HG03442 (cell line): Measurements from ENCODE around the gene SEMA4D.

Experiments
- ATAC-seq: cut with Tn5 transposase; IDR thresholded peaks from one replicate; pipeline ENCODE4 v1.9.1; 2021; ENCODE audit warnings: mild to moderate bottlenecking, moderate library complexity; ENCODE audit not compliant: unreplicated experiment

SEMA4D gene

DNA sequence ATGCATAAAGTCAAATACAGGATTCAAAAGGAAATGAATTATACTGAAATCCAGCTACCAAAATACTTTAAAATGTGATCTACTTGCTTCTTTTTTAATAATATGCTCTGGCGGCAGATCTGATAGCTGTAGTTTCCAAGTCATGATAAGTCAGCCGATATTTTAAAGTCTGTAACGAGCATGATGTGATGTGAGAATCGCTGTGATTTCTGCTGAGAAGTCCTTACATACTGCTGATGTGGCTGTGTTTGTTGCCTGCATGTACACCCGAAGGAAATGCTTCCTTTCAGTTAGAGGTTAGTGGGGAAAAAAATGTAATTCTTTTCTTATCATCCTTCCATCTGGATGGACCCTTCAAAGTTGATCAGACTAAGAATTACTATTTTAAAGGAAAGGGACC lies 4.8 kb upstream of the SEMA4D start:
- ATAC-seq = no peak

DNA sequence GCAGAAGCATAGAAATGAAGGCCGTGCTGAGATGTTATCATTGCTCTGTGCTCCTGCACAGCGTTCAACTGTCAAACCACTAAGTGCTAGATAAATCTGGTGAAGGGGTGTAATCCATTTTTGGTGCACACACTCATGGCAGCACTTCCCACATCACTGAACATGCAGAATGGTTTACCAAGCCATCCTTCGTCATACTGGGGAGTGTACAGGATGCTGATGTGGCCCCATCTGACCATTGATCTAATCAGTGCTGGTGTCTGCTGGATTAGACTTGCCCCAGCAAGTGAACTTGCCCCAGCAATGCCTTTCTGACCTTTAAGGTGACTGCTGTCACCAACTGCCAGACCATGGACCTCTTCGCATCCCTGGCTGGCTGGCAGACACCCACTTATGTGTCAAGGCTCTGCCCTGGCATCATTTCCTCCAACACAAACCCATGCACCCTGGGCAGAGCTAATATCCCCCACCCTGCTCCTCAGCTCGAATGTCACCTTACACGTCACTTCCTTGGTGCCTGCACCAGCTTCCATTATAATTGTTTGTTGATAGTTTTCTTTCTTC lies 4.2 kb upstream of the SEMA4D start:
- no peak for ATAC-seq

DNA sequence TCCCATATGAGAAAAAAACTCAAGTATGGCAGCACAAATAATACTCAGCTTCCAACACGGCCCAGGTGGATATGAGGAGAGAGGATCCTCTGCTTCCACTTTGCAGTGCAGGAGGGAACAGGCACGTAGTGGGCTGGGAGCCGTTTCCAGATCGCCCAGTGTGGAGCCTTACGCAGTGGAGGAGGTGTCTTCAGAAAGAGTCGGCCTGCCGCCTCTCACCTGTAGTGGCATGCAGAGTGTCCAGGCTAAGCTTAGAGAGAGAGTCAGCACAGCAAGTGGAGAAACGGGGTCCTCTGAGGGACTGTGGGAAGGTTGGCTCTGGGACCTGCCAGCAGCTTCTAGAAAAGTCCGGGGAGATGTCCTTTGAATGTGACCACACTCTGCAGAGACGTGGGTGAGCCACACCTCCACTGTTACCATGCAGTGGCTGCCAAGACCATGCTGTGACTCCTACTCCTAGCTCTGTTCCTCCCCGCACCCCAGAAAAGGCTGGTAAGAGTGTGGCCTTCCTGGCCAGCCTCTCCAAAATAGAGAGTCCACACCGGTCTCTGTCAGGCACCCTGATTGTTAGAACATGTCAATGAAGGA lies 3.5 kb upstream of the SEMA4D start:
- ATAC-seq = no peak

DNA sequence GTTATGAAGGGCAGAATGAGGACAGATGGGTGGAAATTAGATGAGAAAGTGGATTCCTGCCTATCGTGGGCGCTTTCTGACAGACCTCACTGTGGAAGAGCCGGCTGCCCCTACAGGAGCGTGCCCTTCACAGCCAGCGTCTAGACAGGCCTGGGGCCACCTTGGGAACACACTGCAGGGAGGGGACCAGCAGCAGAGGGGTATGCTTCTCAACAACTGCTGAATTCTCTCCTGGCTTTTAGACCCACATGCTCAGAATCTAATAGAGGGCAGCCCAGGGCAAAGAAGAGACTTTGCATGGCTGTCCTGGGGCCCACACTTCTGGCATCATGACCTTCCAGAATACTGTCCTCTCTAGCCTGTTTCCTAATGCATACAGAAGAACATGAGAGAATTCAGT lies 2.1 kb upstream of the SEMA4D start:
- no peak for ATAC-seq

DNA sequence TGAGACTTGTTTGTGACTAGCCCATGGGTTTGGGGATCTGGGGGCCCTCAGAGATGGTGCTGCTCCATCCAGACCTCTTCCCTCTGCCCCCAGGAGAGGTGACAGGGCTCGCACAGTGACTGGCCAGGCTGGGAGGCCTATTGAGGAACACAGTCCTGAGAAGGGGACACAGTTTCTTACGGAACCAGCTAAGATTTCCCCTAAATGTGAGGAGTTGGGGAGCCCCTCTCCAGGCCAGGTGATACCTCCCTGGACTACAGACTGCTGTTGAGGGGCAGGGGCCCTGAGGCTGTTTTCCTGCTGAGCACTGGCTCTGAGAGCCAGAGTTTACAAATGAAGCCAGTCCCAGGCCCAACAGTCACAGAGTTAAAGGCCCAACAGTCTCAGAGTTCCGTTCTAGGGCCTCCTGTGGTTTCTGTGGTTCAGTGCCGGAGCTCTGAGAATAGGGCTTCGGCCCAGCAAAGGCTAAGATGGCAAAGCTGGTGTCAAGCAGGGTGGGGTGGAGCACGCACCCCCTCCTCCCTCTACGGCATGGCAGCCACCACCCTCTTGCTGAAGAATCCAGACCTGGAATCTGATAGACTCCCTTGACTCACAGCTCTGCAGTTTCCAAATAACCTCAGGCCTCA lies 1.1 kb upstream of the SEMA4D start:
- ATAC-seq = no peak

DNA sequence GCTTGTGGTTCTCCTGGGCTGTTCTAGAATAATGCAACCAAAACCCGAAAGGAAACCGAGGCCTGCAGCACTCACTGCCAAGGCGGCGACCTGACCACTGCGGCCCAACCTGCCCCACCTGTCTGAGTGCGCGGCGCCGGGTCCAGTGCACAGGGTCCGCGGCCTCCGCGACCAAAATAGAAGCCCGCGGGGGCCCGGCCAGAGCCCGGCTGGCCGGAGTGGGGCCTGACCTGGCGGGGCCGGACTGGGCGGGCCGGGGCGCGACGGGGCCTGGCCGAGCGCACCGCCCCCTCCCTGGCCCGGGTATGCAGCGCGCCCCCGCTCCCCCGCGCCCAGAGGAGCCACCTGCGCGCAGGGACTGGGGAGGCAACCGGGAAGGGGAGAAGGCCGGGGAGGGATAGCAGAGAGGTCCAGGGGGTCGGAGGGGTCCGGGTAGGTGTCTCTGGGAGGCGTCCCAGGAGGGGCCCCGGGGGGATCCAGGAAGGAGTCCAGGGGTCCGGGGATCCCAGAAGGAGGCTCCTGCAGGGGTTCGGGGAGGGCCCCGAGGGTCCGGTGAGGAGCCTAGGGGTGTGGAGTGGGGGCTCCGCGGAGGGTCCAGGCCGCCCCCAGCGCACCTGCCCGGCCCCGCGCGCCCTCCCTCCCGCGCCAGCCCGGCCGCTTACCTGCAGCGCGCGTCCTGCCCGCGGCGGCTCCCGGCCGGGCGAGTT lies 503 bp downstream of the SEMA4D start:
- ATAC-seq = peak; percentile 26

DNA sequence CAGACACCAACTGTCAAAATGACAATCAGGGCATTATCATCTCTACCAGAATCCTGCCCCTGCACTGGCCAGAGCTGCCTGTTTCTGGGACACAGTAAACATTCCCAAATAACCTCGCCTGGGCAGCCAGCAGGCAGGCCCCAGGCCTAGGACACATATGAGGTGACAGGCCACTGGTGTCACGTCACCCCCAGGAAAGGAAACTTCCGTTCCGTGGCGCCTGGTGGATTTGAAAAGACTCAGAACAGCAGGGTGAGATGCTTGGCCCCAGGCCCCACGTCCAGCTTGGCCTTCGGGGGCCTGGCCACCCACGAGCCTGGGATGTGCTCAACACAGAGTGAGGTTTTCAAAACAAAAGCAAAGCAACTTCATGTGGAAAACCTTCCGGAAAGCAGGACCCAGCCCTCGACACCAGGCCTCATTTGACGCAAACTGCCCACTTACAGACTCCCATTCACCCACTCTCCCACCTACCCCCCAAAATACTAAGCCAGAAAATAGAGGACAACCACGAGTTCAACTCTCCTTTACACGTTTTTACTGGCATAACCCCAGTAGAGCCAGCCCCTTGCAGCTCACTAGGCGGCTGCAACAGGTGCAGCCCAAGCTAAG lies 1.2 kb downstream of the SEMA4D start:
- no peak for ATAC-seq

DNA sequence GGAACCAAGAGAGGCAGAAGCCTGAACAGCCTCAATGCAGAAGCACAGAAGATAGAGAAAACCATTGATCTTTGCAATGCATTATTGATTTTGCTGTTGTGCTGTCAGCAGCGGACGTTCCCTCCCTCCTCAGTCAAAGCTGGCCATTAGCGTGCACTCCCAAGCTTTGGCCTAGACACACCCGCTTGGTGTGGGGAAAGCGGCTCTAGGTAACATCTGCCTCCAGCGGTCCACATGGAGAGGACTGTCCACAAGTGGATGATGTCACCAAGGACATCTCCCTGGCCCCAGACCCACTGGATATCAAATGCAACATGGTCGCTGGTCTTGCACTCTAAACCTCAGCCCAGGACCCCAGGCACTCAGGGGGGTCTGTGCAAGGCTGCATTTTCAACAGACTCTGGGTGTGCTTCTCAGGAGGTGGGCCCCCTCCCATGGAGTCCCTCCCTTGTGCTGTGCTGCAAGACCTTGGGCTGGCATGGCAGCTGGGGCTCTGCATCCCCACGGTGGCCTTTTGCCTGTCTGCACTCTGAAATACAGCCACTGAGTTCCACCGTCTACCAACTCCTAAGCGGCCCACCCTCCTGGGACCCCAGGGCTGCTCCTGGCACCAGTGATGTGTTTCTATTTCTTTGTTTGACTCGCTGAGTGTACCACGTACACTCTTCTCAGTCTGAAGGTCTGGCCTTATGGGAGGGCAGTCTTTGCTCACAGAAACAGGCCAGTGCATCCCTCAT lies 1.9 kb downstream of the SEMA4D start:
- ATAC-seq = no peak

DNA sequence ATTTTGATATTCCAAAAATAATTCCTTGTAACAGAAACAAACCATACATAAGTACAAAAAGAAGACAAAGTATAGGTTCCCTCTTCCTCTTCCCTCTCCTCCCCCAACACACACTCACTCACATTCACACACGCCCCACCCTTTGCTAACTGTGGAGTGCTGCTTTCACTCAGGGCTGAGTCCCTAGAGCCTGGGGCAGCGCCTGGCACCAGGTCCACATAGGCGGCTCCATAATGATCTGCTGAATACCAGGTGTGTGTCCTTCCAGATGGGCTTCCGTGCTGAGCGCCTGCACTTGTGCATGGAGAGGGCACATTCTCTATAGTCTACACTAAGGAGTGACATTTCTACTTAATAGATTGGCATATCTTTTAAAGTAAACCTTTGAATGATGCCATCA lies 3.7 kb downstream of the SEMA4D start:
- ATAC-seq = no peak

DNA sequence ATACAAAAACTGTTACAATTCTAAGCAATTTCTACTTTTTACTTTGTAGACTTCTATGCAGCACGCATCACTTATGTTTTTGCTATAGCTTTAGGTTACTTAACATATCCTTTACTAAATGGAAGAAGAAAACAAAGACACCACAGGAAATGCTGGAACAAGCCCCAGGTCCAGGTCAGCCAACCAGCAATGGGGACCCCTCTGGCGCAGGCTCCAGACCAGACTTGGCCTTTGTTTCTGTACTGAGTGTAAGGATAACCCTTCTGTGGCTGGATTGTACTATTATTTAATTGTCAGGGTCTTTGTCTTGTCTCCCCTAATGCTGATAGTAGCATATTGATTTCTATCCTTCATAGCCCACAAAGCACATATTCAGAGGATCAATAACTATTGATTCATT lies 4.2 kb downstream of the SEMA4D start:
- ATAC-seq = no peak

DNA sequence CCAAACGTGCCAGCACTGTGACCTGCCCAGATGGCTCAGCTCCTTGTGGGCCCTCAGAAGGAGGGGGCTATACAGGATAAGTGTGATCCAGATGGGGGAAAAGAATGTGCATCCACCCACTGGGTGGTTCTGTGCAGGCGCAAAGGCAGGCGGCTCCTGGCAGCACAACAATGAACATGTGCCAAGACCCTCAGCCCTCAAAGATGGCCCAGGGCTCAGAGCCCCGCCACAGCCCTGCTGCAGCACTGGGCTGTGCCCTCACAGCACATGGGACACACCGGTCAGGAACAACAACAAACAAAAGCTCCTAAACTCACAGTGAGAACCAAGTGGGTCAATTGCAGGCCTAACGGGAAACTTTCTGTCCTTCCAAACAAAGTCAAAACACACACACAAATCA lies 4.7 kb downstream of the SEMA4D start:
- ATAC-seq = no peak

DNA sequence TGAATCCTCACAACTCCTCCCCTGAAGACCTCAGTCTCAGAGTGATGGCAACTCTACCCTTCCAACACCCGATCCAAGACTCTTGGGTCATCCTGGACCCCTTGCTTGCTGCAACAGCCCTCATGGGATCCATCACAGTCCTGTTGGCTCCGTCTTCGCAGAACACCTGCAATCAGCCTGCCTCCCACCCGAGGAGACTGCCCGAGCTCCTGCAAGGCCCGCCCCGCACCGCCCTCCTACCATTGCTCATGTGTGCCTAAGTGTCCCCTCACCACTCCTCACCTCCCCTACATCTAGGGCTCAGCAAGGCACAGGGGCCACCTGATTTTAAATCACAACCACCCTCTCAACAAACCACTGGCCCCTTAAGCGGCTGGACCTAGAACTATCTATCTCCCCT lies 5.3 kb downstream of the SEMA4D start:
- ATAC-seq = no peak

DNA sequence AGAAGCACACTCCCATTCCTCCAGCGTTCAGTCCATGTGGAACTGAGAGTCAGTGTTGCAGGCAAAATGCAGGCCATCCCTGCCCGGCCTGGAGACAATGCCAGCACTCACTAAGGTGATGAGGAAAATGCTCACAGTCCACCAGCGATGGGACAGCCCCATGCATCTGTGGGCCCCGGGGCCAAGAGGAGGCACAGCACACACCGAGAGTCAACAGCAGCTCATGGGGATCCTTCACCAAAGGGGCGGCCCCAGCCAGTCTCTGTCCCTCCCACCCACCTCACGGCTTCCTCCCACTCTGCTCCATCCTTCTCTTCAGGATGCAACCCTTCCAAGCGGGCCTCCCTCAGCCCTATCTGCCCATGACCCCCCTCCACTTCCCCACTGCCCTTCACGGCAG lies 6.2 kb downstream of the SEMA4D start:
- ATAC-seq = no peak

DNA sequence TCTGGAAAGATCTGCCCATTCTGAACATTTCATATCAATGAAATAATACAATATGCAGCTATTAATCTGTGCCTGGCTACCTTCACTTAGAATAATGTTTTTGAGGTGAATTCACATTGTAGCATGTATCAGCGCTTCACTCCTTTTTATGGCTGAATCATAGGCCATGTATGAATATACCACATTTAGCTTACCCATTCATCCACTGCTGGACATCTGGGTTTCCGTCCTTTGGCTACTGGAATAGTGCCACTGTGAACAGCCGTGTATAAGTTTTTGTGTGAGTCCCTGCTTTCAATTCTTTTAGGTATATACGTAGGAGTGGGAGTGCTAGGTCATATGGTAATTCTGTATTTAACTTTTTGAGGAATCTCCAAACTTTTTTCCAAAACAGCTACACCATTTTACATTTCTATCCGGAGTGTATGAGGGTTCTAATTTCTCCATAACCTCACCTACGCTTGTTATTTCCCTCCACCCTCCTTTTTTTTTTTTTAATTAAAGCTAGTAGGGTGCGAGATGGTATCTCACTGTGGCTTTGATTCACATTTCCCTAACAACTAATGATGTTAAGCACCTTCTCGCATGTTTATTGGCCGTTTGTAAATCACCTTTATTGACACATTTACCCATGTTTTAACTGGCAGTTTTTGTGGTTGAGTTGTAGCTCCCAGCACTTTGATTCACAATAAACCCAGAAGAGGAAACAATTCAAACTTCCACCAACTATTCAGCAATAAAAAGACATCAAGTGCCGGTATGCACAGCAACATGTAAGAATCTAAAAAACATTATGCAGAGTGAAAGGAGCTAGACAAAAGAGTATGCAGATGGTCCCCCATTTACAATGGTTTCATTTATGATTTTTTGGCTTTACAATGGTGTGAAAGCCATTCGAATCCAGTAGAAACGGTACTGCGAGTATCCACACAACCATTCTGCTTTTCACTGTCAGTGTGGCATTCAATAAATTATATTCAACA lies 8.1 kb downstream of the SEMA4D start:
- ATAC-seq = no peak

DNA sequence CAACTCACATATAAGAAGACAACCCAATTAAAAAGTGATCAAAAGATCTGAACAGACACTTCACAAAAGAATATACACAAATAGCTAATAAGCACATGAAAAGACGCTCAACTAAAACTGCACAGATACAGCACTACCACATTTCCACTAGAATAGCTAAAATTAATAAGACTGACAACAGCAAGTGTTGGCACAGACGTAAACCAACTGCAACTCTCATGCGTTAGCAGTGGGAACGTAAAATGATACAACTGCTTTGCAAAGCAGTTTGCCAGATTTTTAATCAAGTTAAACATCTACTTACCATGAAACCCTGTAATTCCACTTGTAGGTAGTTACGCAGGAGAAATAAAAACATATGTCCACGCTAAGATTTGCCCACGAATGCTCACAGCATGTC lies 9.0 kb downstream of the SEMA4D start:
- no peak for ATAC-seq

DNA sequence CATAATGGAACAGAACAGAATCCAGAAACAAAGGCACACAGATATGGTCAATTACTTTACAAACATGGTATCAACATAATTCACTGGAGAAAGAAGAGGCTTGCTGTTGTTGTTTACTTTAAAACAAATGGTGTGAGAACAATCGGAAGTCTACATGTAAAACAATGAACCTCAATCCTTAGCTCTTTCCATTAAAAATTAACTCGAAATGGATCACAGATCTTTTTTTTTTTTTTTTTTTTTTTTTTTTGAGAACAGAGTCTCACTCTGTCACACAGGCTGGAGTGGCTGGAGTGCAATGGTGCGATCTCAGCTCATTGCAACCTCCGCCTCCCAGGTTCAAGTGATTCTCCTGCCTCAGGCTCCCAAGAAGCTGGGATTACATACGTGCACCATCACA lies 9.8 kb downstream of the SEMA4D start:
- ATAC-seq = no peak

DNA sequence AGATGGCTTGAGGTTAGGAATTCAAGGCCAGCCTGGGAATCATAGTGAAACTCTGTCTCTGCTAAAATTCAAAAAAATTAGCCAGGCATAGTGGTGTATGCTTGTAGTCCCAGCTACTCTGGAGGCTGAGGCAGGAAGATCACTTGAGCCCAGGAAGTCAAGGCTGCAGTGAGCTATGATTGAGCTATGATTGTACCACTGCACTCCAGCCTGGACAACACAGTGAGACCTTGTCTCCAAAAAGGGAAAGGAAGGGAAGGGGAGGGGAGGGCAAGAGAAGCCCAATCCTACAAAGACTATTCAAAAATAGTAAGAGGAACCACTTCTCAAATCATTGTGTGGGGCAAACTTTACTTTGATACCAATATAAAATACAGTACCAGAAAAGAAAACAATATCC lies 11.2 kb downstream of the SEMA4D start:
- ATAC-seq = no peak

DNA sequence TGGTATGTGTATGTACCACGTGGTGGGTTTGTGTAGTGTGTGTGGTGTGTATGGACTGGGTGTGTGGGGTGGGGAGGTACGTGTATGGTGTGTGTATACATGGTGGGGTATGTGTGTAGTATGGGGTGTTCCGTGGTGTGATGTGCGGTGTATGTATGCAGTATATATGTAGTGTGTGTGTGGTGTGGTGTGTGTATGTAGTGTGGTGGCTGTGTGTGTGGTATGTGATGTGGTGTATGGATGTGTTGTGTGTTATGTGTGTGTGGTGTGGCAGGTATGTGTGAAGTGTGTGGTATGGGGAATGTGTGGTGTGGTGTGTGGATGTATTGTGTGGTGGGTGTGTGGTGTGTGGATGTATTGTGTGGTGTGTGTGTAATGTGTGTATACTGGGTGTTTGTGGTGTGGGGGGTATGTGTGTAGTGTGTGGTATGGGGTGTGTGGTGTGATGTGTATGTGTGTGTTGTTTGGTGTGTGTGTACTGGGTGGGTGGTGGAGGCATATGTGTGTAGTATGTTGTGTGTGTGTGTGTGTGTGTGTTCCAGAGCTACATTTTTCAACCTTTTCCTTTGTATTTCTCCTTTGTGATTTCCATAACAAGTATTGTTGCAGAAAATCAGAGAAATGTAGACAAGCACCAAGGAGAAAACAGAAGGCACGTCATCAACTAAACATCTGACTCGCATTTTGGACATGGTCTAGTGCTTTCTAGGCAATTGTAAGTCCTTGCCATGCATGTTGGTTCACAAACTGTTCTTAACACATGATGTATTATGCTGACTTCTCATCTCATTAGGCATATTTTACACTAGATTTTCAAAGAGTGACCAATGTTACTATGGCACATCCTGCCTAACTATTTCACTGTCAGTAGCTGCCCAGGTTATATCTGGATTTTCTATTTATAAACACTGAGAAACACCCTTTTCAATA lies 13.2 kb downstream of the SEMA4D start:
- ATAC-seq = no peak
